A549 (cell line): Measurements from ENCODE around the gene PRLR.

Experiments used
- BHLHE40 ChIP-seq: IDR thresholded peaks from 2 replicates; pipeline ENCODE4 v1.6.1; 2012; ENCODE audit warnings: low read depth, low read length, inconsistent platforms
- CEBPB ChIP-seq, 2 experiments: fragments of >200 bp in 1 of 2; sonication (Bioruptor Twin) in 1 of 2; formaldehyde crosslinking in 1 of 2; IDR thresholded peaks; 2 replicates each; pipeline ENCODE4 v1.6.1; 2012 to 2016
- CHD2 ChIP-seq: fragments of 150-350 bp; IDR thresholded peaks from 2 replicates; pipeline ENCODE4 v1.6.1; 2014; ENCODE audit warnings: low read length; ENCODE audit not compliant: partially characterized antibody
- EP300 ChIP-seq, 2 experiments: fragments of >200 bp; sonication (Bioruptor Twin); formaldehyde crosslinking; IDR thresholded peaks; 2 replicates in 1 of 2; 3 replicates in 1 of 2; pipeline ENCODE4 v1.6.1; 2016 to 2017
- MAZ ChIP-seq: fragments of 150-350 bp; IDR thresholded peaks from 2 replicates; pipeline ENCODE4 v1.6.1; 2014; ENCODE audit warnings: antibody characterized with exemption, low read depth, low read length, borderline replicate concordance
- MYC ChIP-seq: IDR thresholded peaks from 2 replicates; pipeline ENCODE4 v1.6.1; 2012; ENCODE audit warnings: mild to moderate bottlenecking, inconsistent platforms, low read length, improper control_type of control experiment, borderline replicate concordance
- POLR2A ChIP-seq: IDR thresholded peaks from 2 replicates; pipeline ENCODE4 v1.6.1; 2012; ENCODE audit warnings: mild to moderate bottlenecking, low read length
- POLR2AphosphoS2 ChIP-seq: conservative IDR thresholded peaks from 2 replicates; pipeline ENCODE4 v1.6.1; 2012; ENCODE audit warnings: low read length, improper control_type of control experiment, inconsistent platforms
- SMC3 ChIP-seq: fragments of >200 bp; sonication (Bioruptor Twin); formaldehyde crosslinking; IDR thresholded peaks from 3 replicates; pipeline ENCODE4 v1.6.1; 2018; ENCODE audit warnings: inconsistent platforms
- SREBF2 ChIP-seq: fragments of 450-650 bp; IDR thresholded peaks from 2 replicates; pipeline ENCODE4 v1.6.1; 2014; ENCODE audit warnings: mild to moderate bottlenecking, moderate library complexity
- TF ChIP-seq, protein P1 (sequence below): IDR thresholded peaks from 2 replicates; pipeline ENCODE4 v1.6.1; 2012
- TF ChIP-seq, protein P2 (sequence below): fragments of >200 bp; sonication (Bioruptor Twin); formaldehyde crosslinking; IDR thresholded peaks from 3 replicates; pipeline ENCODE4 v1.5.1; 2016
- TF ChIP-seq, protein P3 (sequence below): IDR thresholded peaks from 2 replicates; pipeline ENCODE4 v1.6.1; 2012
- TF ChIP-seq, protein P4 (sequence below): fragments of >200 bp; sonication (Bioruptor Twin); formaldehyde crosslinking; IDR thresholded peaks from 3 replicates; pipeline ENCODE4 v1.6.1; 2016

DNA sequence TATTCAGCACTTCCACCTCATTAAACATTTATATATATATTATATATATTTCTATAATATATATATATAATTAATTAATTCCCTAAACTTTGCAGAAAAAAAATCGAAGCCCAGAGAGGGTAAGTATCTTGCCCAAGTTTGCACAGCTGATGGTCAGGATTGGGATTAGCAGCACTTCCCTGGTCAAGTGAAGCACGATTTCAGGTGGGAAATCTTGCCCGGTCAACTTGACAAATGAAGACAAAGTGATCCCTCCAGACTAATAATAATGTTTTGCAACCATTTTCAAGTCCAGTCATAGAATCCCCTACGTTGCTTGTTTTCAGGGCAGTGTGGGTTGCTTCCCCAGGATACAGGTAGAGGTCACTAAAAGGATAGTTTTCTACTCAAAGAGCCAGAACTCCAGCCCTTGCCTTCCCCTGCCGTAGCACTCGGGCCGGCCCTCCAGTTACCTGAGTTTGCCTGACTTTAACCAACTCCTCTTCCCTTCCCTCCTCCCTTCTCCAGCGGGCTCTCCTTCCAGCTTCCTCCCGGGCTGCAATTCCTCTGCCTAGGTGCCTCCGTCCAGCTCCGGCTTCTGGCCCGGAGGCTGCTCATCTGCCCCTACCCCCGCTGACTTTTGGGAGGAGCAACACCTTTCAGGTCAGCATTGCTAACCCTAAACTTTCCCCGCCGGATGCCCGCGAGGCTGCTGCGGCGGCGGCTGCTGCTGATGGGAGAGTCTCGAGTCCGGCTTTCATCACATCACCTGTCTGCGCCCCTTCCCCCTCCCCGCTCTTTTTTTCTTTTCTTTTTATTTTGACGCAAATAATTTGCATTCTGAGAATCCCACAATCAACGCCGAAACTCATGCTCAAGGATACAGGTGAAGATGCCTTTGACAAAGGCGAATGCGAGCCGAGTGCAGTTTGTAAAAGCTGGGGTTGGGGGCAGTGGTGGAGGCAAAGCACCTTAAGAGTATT, 930 bp downstream of the PRLR start:
- TF ChIP-seq, protein P1, sequence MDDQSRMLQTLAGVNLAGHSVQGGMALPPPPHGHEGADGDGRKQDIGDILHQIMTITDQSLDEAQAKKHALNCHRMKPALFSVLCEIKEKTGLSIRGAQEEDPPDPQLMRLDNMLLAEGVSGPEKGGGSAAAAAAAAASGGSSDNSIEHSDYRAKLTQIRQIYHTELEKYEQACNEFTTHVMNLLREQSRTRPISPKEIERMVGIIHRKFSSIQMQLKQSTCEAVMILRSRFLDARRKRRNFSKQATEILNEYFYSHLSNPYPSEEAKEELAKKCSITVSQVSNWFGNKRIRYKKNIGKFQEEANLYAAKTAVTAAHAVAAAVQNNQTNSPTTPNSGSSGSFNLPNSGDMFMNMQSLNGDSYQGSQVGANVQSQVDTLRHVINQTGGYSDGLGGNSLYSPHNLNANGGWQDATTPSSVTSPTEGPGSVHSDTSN, result no peak
- no peak for TF ChIP-seq POLR2A
- TF ChIP-seq CHD2, result no peak
- TF ChIP-seq, protein P2, sequence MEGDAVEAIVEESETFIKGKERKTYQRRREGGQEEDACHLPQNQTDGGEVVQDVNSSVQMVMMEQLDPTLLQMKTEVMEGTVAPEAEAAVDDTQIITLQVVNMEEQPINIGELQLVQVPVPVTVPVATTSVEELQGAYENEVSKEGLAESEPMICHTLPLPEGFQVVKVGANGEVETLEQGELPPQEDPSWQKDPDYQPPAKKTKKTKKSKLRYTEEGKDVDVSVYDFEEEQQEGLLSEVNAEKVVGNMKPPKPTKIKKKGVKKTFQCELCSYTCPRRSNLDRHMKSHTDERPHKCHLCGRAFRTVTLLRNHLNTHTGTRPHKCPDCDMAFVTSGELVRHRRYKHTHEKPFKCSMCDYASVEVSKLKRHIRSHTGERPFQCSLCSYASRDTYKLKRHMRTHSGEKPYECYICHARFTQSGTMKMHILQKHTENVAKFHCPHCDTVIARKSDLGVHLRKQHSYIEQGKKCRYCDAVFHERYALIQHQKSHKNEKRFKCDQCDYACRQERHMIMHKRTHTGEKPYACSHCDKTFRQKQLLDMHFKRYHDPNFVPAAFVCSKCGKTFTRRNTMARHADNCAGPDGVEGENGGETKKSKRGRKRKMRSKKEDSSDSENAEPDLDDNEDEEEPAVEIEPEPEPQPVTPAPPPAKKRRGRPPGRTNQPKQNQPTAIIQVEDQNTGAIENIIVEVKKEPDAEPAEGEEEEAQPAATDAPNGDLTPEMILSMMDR, result 0 out of 3 replicates have a peak, but pooled peaks have one; percentile 14
- TF ChIP-seq, protein P3, sequence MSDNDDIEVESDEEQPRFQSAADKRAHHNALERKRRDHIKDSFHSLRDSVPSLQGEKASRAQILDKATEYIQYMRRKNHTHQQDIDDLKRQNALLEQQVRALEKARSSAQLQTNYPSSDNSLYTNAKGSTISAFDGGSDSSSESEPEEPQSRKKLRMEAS, result no peak
- TF ChIP-seq SMC3, result no peak
- no peak for TF ChIP-seq SREBF2
- no peak for TF ChIP-seq MAZ
- no peak for TF ChIP-seq EP300 (IDR thresholded peaks at IDR 0.05)
- TF ChIP-seq POLR2AphosphoS2, result no peak
- TF ChIP-seq MYC, result no peak
- no peak for TF ChIP-seq BHLHE40
- TF ChIP-seq, protein P4, sequence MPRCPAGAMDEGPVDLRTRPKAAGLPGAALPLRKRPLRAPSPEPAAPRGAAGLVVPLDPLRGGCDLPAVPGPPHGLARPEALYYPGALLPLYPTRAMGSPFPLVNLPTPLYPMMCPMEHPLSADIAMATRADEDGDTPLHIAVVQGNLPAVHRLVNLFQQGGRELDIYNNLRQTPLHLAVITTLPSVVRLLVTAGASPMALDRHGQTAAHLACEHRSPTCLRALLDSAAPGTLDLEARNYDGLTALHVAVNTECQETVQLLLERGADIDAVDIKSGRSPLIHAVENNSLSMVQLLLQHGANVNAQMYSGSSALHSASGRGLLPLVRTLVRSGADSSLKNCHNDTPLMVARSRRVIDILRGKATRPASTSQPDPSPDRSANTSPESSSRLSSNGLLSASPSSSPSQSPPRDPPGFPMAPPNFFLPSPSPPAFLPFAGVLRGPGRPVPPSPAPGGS, result no peak
- no peak for TF ChIP-seq CEBPB (IDR thresholded peaks at IDR 0.05)
